ENCODE data around the gene ORM1.
A peak's percentile ranks its signal among the peaks of the same experiment; 100 is the strongest.

The ORM1 gene

DNA sequence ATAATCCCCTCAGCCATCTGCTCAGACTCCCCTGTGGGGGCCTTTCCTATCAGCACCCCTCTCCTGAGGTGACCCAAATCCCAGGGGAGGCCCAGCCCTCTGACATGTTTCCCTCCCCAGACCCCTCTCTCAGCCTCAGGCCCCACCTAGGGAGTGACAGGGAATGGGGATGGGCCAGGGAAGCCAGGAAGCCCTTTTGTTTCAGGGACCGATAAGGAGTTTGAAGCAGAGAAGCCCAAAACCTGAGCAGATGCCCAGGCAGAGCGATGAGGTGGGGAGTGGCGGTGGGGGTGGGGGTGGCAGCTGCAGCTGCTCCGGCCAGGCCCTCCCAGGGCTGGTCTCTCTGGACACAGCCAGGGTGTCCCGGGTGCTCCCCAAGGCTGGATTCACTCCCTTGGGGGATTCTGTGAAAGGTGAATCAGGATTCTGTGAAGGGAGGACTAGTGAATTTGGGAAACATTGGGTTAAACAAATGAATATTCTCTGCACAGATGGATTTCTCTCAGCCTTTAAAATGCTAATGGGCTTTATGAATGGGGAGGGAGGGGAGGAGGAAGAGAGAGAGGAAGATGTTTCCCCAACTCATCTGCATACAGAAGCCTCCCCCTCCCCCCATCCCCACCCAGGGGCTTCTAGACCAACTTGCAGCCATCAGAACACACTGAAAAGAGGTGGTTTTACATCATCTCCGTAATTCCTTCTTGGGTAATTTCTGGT, 47.5 kb downstream of the ORM1 start:
- no peak for DNase-seq

DNA sequence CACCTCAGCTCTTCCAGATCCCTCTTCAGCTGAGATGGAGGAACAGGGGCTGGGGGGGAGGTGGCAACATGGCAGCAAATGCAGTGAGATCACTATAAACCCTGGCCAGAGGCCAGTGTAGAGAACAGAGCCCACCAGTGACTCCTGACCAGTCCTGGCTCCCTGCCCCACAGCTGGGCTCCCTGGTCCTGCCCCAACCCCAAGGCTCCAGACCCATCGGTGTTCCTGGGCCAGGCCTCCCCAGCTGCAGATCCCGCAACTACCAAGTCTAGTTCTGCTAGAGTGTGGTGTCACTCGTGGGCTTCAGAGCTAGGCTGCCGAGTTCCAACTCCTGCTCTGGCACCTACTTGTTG, 48.0 kb downstream of the ORM1 start:
- no peak for DNase-seq

DNA sequence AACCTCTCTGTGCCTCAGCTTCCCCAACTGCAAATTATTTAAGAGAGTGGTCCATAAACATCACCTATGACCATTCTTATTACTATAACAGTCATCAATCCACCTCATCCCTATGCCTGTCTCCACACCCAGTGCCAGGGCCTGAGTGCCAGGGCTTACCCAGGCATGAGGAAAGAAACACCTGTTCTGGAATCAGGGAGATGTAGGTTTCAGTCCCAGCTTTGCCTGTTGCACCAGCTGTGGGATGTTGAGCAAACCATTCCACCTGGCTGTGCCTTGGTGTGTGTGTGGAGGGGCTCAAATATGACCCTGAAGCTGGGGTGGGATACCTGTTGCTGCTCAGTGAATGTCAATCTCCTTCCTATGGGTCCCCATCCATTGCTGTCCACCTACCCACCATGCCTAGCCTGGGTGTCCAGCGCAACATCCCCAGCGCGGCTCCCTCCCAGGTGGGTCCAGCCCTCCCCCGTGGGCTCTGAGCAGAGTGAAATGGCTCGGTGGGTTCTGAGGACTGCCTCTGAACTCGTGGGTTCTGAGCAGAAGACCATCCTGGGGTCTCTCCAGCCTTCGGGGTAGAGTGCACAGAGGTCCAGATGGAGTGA, 48.5 kb downstream of the ORM1 start:
- no peak for DNase-seq

DNA sequence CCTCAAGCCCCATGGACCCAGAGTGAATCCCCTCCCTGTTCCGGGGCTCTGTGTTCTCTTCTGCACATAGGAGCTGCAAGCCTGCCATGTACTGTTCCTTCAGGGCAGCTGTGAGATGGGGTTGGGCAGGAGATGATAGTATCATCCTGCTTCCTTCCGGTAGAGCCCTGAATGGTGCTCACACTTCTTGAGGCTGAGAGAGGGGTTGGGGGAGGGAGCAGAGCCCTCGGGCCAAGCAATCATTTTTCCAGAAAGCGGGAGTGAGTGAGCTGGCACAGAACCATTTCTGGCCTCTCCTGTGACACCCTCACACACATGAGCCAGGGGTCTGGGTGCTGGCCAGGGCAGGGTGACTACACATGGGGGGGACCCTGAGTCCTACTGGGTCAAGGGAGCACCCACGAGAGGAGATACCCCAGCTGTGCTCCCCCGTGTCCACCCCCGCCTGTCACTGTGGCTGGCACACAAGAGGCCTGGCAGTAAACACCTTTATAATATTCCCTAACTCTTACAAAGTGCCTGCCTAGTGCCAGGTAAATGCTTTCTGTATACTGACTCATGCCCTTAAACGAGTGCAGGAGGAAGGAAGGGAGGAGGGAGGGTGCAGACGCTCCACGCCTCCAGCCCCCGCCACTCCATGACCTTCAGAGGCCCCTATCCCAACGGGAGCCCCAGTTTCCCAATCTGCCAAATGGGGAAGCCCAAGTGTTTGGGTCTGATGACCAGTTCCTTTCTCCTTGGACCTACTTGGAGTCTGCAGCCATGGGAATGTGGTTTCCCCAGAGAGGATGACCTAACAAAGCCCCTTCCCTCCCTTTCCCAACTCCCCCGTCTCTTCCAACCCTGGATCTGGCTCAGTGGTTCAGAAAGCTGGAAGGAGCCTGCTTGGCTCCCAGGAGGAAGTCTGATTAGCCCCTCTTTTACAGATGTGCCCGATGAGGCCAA, 49.3 kb downstream of the ORM1 start:
- peak; percentile 68 for DNase-seq

DNA sequence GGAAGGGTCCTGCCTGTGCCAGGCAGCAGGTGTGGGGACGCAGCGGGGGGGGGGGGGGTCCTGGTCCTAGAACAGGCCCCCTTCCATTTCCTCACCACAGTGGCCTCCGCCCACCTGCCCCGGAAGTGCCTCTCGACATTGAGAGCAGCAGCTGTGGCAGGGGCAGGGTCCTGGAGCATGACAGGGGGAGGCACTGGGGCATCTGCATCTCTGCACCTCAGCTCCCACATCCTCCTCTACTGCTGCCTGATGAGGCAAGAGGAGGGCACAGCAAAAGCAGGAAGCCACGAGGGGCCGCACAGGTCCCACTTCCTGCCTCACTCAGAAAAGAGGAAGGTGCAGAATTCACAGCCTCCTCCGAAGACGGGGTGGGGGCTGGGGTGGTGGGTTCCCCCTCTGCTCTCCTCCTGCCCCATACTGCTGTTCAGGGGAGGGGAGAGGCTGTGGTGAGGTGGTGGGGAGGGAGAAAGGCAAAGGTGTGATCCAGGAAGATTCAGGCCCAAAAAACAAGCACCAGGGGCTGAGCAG, 50.1 kb downstream of the ORM1 start:
- peak; percentile 88 for DNase-seq

DNA sequence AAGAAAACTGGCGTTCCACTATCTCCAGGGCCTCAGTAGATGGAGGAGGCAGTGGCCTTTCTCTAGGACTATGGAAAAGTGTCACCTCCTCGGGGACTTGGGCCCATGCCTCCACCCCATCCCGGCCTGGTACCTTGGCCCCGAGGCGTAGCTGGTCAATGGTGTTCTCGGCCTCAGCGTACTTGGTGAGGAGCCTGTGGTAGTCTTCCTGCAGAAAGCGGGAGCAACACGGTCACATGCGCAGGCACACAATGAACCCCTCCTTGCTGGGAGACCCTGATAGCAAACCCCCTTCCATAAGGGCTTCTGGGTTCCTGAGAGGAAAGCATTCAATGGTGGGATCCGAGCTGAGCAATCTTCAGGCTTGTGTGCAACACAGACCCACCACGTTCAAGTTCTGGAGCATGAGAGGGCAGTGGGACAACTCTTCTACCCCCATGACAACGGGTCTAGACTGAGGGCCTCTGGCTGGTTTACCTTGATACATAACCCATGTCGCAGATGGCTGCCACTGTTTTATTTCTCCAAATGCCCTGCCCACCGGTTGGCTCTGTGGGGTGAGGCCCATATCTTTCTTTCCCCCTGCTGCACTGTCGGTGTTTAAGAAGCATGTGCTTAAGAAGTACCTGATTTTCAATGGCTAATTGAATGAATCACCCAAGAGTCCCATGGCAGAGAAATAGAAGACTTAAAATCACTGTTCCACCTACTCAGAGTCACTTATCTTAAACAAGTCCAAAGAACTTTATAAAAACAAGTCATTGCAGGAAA, 51.2 kb downstream of the ORM1 start:
- DNase-seq, result no peak

DNA sequence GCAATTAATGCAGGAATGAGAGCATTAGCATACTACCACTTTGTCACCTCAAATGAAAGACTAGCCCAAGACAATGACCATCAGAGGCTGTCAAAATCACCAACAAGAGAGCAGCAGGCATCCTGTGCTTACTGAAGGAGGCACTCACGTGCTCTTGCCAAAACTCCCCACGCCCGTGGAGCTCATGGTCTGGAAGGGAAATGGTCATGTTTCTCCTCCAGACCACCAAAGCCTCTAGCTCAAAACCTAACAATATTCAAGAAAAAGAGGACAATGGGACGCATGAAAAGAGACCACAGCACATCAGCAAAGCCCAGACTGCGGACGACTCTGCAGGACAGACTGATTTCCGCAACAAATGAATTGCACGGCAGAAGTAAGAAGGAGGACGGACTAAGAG, 52.0 kb downstream of the ORM1 start:
- no peak for DNase-seq

DNA sequence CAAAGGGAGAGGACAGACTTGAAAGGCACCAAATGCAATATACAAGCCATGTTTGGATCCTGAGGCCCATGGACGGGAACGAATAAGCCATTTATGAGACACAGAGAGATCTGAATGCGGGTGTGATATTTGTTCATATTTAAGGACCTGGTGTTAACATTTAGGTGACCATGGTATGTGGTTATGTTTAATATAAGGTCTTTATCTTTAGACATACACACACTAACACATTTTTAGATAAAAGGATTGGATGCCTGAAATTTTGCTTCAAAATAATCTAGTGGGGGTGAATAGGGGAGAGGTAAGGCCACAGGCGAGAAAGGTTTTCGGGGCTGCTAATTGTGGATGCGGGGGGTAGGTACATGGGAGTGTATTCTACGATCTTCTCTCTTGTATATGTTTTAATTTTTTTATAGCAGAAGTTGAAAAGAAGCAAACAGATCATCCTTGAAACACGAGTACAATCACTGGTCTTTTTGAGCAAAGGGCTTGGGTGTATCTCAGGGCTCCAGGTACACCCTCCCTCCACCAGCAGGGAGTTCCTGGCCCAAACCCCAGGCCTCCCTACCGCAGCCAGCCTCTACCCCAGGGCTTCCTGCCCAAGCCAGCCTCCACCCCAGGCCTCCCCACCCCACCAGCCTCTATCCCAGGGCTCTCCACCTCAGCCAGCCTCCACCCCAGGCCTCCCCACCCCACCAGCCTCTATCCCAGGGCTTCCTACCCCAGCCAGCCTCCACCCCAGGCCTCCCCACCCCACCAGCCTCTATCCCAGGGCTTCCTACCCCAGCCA, 52.7 kb downstream of the ORM1 start:
- DNase-seq, result no peak
